ENCODE results near the gene HIVEP3. TPM values are rescaled to one million over a fixed set of nuclear protein-coding genes. Genes with fewer than 3 reads are reported as not detected.

The HIVEP3 gene
- total RNA-seq, 6 experiments from 2014 or later, result 1.4 to 3.9 (median 2.2) TPM

- intact Hi-C loops (cut with DNase I), result no loop called here
- Histone ChIP-seq H3K4me3 (no peak overlapping the region), H3K36me3 (no peaks in the 10 kb centered on the region), H3K4me1 (peaks cover 0 to 1% (median 0%) of the 10 kb centered on the region in 4 donors), H3K27ac (no peak overlapping the region), H3K27me3 (no peaks in the 10 kb centered on the region), H3K9me3 (no peaks in the 10 kb centered on the region)
- ATAC-seq, result peak in 3 of 4 donors; percentile 28 to 43 (median 37)
- TF ChIP-seq POLR2A (IDR thresholded peaks at IDR 0.05) (no peak), CTCF (IDR thresholded peaks at IDR 0.05) (no peak)
- DNase-seq, result no peak
- 54% methylated on average over 2 of the region's 2 CpGs for WGBS (ENCODE audit: insufficient coverage, low coverage, low lambda C conversion rate, missing lambda C conversion rate)
Measured at GRCh38 chr1:41656068-41656467, 262.7 kb downstream of the HIVEP3 start.

DNA sequence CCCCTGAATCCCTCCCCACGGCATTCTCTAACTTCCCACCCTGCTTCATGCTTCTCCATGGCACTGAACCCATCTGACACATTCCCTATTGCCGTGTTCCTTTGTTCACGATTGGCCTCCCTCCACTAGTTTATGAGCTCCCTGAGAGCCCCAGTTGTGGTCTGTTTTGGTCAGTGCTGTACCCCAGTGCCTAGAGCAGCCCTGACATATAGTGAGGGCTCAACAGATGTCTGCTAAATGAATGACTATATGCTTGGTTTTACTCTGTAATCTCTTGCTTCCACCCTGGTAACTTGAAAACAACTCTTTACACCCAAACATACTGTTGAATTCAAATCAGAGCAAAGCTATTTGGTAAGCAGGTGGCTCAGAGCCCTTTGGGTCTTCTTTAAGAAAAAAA lies 263.1 kb downstream of the HIVEP3 start:
- no peak overlapping the region for H3K27ac ChIP-seq
- TF ChIP-seq POLR2A (IDR thresholded peaks at IDR 0.05), result no peak
- H3K36me3 ChIP-seq, result no peaks in the 10 kb centered on the region
- ATAC-seq (no peak), DNase-seq (no peak)
- intact Hi-C loops (cut with DNase I), result no loop called here
- no peaks in the 10 kb centered on the region for H3K4me1 ChIP-seq
- no peaks in the 10 kb centered on the region for H3K9me3 ChIP-seq
- no peaks in the 10 kb centered on the region for H3K27me3 ChIP-seq
- H3K4me3 ChIP-seq, result no peak overlapping the region
- 94% methylated on average over 2 of the region's 3 CpGs for WGBS (ENCODE audit: insufficient coverage, low coverage, low lambda C conversion rate, missing lambda C conversion rate)

- Histone ChIP-seq H3K27me3 (no peaks in the 10 kb centered on the region), H3K4me3 (no peak overlapping the region), H3K9me3 (no peaks in the 10 kb centered on the region), H3K36me3 (no peaks in the 10 kb centered on the region), H3K27ac (no peak overlapping the region), H3K4me1 (no peaks in the 10 kb centered on the region)
- 90% methylated on average over 3 of the region's 3 CpGs for WGBS (ENCODE audit: insufficient coverage, low coverage, low lambda C conversion rate, missing lambda C conversion rate)
- intact Hi-C loops (cut with DNase I), result no loop called here
- no peak for TF ChIP-seq CTCF (IDR thresholded peaks at IDR 0.05)
- ATAC-seq, result no peak
- no peak for DNase-seq
Measured at GRCh38 chr1:41653574-41653973, 265.1 kb downstream of the HIVEP3 start.

DNA sequence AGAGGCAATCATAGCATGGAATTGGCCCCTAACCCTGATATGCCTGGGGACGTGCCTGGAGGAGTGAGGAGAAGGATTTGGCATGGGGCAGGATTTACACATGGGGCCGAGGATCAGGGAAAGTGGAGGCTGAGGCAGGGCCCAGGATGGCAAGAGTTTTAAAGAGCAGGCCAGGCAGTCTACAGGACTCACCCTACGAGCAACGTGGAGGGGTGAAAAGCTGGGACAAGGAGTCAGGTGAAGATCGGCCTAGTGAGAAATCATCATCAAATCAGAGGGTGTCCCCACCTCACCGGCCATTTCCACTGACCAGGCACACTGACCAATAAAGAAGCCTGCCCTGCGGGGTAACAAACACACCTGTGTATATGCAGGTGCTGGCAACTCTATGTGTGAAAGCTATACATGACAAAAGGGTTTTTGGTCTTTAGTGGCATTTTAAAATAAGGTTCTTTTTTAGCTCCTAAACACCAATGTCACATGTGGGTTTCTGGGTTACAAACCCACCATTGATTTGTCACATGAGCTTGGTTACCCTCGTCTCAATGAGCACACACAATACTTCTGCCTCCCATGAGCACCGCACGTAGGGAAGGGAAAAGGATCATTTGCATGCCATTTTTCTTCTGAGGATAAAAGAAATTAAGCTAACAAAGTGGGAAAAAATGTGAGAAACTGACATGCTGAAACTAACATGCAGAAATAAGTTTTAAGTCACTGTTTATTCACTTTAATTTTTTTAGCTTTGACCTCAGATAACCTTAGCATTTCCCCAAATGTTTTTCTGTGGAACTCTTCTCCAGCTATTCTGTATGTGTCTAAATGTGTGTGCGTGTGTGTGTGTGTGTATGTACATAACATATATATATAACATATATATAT lies 266.1 kb downstream of the HIVEP3 start:
- TF ChIP-seq CTCF (IDR thresholded peaks at IDR 0.05) (no peak), POLR2A (IDR thresholded peaks at IDR 0.05) (no peak)
- ATAC-seq, result no peak
- Histone ChIP-seq H3K4me3 (no peak overlapping the region), H3K27ac (no peak overlapping the region), H3K27me3 (no peaks in the 10 kb centered on the region), H3K36me3 (no peaks in the 10 kb centered on the region), H3K4me1 (no peaks in the 10 kb centered on the region), H3K9me3 (no peaks in the 10 kb centered on the region)
- WGBS (ENCODE audit: insufficient coverage, low coverage, low lambda C conversion rate, missing lambda C conversion rate), result 79% methylated on average over 6 of the region's 11 CpGs
- no peak for DNase-seq
- intact Hi-C loops (cut with DNase I), result no loop called here

DNA sequence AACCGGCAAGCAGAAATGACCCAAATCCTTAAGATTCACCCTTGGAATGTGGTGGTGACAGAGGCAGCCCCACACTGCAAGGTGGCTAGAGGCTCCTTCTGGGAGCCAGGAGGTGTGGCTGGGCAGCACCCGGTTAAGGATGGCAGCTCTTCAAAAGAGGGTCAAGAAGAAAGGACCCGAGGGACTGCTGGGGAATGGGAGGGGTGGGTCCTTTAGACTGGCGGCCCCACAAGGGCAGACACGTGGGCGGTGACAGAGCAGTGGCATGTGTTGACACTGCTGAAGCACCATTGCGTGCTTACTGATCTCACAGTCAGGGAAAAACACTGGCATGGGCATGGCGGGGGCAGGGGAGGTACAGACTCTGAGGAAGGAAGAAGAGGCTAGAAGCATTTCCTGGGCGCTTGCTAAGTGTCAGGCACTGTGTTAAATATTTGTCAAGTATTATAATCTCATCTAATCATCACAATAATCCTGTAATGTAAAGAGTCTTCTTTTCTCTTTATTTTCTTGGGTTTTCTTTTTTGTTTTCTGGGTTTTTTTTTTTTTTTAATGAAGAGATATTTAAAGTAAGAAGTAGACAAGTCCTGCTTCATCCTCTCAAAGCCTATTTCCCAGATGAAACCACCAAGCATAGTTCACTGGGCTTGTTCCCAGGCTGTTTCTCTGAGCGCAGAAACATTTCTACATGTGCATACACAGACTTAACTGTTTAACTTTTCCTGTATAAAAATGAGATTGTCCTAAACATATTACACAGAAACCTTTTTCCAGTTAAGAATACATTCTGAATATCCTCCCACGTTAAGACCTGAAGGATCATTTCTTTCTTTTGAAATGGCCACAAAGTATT lies 268.5 kb downstream of the HIVEP3 start:
- Histone ChIP-seq H3K36me3 (no peaks in the 10 kb centered on the region), H3K27me3 (no peaks in the 10 kb centered on the region), H3K4me3 (no peak overlapping the region), H3K27ac (no peak overlapping the region), H3K9me3 (no peaks in the 10 kb centered on the region), H3K4me1 (no peaks in the 10 kb centered on the region)
- WGBS (ENCODE audit: insufficient coverage, low coverage, low lambda C conversion rate, missing lambda C conversion rate), result 45% methylated on average over 11 of the region's 11 CpGs
- DNase-seq, result peak in 2 of 3 donors; percentile 41
- ATAC-seq, result peak; percentile 37 to 67 (median 52)
- TF ChIP-seq CTCF (IDR thresholded peaks at IDR 0.05) (no peak), POLR2A (IDR thresholded peaks at IDR 0.05) (no peak)
- intact Hi-C loops (cut with DNase I), result no loop called here

Measured in right lobe of liver (tissue), 6 donors.